HG02981 (cell line): Measurements from ENCODE around the gene POLD2.
A peak's percentile ranks its signal among the peaks of the same experiment; 100 is the strongest.
"Not testable (repeated sequence)": the region's sequence is repeated elsewhere in the genome, so short reads cannot be mapped to it uniquely, and the experiment has no call there.

Source experiments
- ATAC-seq: cut with Tn5 transposase; IDR thresholded peaks from one replicate; pipeline ENCODE4 v1.9.1; 2021; ENCODE audit warnings: mild to moderate bottlenecking, moderate library complexity; ENCODE audit not compliant: unreplicated experiment

The POLD2 gene

DNA sequence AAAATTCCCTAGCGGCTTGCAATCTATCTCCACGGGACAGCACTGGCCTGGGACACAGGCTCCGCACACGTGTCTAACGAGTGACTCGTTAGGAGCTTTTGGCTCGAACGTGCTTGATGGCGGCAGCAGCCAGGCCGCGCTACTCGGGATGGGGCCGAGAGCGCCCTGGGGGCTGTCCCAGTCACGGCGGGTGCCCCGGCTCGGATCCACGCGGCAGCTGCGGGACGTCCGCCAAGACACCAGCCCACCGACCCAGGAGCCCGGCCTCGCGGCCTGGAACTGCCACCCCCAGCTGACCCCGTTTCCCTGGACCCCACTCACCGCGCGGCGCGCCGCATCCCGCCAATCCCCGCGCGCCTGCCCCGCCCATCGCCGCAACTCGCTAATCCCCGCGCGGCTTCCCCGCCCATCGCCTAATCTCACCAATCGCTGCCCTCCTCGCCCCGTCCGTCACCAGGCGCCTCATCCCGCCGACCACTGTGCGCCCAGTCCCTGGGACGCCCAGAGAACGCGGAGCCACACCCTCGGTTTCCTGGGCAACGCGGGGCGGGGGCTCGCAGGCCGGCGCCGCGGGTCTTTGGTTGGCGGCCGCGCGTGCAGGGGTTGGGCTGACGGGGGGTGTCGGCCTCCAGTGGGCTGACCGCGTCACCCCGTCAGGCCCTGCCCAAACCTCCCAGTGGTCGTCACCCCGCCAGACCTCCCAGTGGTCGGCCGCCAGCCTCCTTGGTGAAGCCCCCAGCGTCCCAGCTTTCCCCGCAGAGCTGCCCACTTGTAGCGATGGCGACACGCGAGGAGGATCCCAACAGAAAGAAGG is at the start of gene POLD2:
Gene POLD2 (minus strand): TSS at position 359 of the 814 bp plus-strand sequence. CDS start 1,495 bp downstream, outside the sequence.
- peak; percentile 98 for ATAC-seq

DNA sequence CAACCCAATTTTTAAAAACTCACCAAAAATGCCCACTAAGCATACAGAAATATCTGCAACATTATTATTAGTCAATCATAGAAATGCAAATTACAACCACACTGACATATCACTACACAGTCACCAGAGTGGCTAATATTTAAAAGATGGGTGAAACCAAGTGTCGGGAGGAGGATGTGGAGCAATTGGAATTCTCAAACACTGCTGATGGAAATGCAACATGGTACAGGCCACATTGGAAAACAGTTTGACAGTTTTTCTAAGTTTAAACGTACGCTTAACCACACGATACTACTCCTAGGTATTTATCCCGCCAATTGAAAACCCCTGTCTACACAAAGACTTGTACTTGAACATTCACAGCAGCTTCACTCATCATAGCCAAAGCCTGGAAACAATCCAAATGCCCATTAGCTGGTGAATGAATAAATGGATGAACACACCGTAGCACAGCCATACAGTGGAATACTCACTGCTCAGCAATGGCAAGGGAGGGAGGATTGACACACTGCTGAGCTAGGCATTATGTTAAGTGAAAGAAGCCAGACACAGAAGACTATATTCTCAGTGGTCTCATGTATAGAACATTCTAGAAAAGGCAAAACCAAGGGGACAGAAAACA is 49.6 kb upstream of the POLD2 start:
- no peak for ATAC-seq

GRCh38 chr7:44172352-44172751 is 49.0 kb upstream of the POLD2 start:
- no peak for ATAC-seq

GRCh38 chr7:44171901-44172300 is 48.6 kb upstream of the POLD2 start:
- ATAC-seq: not testable (repeated sequence)

GRCh38 chr7:44167920-44168319 is 44.6 kb upstream of the POLD2 start:
- no peak for ATAC-seq

GRCh38 chr7:44163591-44163990 is 40.2 kb upstream of the POLD2 start:
- ATAC-seq: no peak

- ATAC-seq: no peak
These were observed 39.5 kb upstream of the POLD2 start for GRCh38 chr7:44162785-44163395.

GRCh38 chr7:44162179-44162578 is 38.8 kb upstream of the POLD2 start:
- no peak for ATAC-seq

DNA sequence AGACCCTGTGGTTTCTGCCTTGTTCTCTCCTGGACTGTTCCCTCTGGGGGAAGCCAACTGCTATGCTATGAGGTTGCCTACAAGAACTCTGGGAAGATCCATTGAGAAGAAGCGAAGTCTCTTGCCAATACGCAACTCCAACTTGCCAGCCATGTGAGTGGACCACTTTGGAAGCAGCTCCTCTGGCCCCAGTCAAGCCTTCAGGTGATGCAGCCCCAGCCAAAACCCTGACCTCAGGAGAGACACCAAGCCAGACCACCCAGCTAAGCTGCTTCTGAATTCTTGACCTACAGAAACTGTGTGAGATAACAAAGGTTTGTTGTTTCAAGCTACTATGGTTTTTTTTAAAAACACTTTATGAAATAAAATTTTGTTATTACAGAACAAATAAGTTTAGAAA is 38.0 kb upstream of the POLD2 start:
- no peak for ATAC-seq

- no peak for ATAC-seq
These were observed 36.7 kb upstream of the POLD2 start for GRCh38 chr7:44159824-44160630.

DNA sequence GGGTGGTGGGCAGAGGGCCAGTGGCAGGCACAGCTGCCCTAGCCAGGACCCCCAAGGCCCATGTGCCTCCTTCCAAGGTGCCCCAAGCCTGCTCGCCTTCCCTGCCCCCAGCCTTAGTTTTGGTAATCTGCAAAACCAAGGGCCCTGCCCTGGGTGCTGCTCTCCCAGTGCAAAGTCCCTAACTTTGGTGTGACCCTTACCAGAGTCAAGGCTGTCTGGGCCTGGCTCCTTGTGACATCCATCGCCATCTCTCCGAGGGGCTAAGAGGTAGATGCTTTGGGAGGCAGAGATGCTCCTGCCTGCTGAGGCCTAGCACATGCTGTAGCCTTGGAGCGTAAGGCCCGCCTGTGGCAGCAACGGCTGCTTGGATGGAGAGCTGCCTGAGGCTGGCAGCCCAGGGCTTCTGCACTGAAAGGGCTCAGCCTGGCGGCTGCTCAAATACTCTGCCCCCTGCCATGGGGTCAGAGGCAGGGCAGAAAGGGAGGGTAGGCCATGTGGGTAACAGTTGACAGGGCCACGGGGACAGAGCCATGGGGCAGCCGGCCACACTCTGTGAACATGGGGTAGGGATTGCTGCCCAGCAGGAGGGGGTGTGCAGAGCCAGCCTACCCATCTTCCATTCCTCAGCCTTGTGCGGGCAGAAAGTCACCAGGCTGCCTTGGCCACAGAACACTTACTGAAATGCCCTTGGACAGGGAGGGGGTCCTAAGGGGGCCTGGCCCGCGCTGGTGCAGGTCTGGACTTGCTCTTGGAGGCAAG is 35.7 kb upstream of the POLD2 start:
- ATAC-seq: no peak

DNA sequence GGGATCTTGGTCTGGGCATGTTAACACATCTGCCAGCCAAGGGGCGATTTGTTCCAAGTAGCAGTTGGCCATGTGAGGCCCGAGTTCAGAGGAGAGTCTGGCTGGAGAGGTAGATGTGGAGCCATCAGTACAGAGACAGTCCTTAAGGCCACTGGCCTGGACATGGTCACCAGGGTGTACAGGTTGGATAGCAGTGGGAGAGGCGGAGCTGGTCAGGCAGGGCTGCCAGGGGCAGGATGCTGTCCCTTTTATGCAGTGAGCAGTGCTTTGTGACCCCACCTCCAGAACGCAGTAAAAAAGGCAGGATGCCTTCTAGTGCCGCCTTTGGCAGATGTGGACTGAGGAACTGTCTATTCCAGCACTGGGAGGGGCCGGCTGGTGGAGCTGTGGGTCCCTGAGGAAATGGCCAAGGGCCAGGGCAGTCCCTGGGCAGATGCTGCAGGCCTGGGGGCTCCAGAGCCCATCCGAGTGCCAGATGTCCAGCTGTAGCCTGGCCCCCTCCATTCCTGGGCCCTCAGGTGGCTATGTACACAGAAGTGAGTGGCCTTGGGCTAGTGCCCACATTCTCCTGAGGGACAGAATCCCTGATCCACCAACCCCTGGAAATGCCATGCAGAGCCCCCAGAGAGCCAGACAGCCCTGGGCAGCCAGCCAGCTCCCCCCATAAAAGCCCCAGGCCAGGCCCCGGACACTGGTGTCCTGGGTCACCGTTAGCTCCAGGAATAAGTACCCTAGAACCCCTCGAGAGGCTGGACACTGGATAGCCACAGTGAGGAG is 34.9 kb upstream of the POLD2 start:
- ATAC-seq: no peak

GRCh38 chr7:44157116-44158080 is 34.0 kb upstream of the POLD2 start:
- ATAC-seq: no peak

GRCh38 chr7:44156453-44157010 is 33.2 kb upstream of the POLD2 start:
- no peak for ATAC-seq

DNA sequence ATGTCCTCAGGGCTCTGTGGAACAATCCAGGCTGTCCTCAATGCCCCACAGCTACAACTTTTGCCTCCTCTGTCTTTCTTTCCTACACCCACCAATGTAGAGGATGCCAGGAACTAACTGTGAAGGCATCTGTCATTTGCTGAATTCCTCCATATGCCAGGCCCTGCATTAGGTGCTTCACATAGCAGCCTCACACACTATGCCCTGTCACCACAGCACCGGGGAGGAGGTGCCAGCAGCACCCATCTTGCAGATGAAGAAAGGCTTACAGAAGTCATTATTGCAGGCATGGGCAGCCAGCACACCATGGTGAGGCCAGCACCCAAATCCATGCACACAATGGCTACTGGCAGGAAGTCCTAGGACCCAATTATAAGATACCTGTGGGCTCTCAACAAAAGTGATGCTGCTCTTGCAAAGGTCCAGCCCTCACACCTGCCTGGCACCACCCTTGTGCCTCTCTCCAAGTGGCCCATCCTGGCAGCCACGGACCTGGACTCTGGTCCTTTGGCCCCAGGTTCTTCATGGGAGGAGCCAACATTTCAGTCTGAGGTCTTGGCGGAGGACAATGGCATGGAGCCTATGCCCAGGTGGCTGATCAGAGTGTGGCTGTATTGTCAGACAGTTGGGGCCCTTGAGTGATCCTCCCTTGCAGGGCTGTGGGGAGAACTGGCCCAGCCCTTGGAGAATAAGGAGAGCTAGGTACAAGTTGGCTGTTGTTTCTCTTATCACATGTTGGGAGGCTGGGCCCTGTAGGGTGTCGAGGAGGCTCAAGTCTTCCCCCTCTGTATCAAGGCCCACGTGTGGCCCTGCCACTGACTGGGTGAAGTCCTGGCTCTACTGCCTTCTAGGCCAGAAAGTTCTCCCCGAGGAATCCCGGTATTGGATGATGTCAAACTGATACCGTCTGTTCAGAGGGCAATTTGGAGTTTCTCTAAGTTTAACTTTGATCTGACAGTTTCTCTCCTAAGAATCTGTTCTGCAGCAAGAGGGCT is 32.1 kb upstream of the POLD2 start:
- no peak for ATAC-seq

DNA sequence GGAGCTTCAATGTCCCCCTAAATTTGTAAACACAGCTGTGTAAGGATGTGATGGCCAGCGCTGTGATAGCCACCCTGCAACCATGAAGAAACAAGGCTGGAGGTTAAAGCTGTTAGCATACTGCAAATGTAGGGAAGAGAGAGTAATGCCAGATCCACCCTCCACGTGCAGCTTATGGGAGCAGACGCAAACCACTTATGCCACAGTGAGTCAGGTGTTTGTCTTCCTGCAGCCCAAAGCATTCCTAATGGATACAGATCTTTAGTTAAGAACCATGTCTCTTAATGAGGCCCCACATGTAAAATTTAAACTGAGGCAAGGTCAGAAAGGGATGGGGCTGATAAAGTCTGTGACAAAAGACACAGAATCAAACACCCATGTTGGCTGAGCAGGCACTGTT is 31.4 kb upstream of the POLD2 start:
- ATAC-seq: no peak

- ATAC-seq: no peak
These were observed 30.6 kb upstream of the POLD2 start for GRCh38 chr7:44153948-44154335.
